Measurements from ENCODE around the gene CSNK1G1.
A peak's percentile ranks its signal among the peaks of the same experiment; 100 is the strongest.

The CSNK1G1 gene

DNA sequence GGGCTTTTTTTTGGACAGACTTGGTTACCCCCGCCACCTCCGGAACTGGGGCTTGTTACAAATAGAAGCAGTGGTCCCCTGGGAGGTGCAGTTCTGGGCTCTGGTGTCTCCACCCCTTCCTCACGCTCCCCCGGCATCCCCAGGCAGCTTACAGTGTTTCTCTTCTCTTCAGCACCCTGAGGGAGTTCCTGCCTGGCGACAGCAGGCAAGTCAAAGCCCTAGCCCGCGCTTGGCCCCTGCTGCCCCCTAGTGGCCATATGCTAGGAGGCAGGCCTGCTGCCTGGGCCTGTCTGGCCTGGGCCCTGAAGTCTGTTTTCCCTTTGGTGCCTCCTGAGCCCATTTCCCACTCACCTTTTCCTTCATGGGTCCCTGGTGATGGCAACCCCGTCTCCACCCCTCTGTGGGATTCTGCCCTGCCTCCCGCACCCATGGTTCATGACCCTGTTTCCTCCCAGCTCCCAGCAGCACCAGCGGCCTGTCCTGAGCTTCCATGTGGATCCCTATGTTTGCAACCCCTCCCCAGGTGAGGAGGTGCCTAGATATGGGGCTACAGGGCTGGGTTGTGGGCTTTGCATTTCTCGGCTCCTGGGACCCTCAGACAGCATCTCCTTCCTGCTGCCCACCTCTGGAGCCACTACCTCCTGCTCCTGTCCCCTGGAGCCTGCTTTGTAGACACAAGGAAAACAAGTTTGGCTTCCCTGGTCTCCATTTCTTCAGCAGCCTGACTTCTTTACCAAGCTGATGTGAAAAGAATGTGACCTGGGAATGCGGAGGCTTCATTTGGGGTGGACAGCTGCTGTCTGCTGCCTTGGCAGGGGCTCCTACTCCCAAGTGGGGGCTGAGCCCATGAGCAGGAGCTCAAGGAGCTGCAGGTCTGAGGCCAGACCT lies 202.2 kb downstream of the CSNK1G1 start:
- peak; percentile 92 for DNase-seq (ENCODE audit: low spot score)

GRCh38 chr15:64152507-64153387 lies 203.2 kb downstream of the CSNK1G1 start:
- DNase-seq (ENCODE audit: low spot score) = peak; percentile 41

DNA sequence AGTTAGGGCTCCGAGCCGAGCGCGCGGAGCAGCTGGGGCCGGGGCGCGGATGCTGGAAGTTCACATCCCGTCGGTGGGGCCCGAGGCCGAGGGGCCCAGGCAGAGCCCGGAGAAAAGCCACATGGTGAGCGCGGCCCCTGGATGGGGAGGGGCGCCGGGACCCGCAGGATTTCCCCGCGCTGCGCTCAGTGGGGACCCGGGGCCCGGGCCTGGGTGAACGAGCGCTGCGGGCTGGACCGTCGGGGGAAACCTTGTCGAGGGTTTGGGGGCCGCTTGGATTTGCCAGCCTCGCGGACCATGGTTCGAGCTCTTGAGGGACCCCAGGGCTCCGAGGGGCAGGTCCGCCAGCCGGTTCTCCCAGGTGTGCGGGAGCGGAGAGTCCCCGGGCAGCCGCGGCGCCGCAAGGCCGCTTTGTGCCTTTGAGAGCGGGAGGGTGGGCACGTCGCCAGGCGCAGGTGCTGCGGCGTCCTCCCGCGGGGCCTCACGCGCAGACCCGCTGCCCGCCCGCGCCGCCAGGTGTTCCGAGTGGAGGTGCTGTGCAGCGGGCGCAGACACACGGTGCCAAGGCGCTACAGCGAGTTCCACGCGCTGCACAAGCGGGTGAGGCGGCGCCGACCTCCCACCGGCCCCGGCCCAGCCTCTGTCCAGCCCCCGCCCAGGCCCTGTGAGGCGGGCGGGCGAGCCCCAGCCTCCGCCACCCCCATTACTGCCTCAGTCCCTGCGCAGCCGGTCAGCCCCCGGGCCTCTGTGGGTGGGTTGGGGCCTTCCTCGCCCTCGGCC lies 204.1 kb downstream of the CSNK1G1 start, which contains the start of gene SNX22:
Gene SNX22, plus strand, starts transcription at position 5 of the 780 bp plus-strand sequence. Its CDS starts 45 bp downstream, at position 50.
- peak; percentile 61 for DNase-seq (ENCODE audit: low spot score)

GRCh38 chr15:64149893-64150578 lies 205.9 kb downstream of the CSNK1G1 start:
- DNase-seq (ENCODE audit: low spot score) = no peak

GRCh38 chr15:64149424-64149823 lies 206.5 kb downstream of the CSNK1G1 start:
- DNase-seq (ENCODE audit: low spot score) = peak; percentile 76

DNA sequence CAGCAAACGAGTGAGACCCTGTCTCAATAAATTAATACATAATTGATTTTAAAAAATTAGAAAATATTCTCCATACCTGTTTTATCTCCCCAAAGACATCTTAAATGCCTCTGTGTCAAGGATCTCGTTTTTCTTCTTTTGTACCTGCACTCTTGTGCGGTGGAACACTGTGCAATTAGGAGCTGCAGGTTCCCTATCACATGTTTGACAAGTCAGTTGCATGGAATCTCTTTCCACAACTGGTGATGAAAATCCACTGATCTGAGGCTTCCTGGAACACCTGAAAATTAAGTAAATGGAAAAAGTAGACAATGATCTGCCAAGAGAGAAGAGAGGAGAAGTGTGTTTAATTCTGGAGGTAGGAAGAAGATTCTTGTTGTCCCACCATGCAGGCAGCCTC lies 207.4 kb downstream of the CSNK1G1 start:
- DNase-seq (ENCODE audit: low spot score) = no peak

GRCh38 chr15:64148168-64148567 lies 207.8 kb downstream of the CSNK1G1 start:
- DNase-seq (ENCODE audit: low spot score) = no peak

DNA sequence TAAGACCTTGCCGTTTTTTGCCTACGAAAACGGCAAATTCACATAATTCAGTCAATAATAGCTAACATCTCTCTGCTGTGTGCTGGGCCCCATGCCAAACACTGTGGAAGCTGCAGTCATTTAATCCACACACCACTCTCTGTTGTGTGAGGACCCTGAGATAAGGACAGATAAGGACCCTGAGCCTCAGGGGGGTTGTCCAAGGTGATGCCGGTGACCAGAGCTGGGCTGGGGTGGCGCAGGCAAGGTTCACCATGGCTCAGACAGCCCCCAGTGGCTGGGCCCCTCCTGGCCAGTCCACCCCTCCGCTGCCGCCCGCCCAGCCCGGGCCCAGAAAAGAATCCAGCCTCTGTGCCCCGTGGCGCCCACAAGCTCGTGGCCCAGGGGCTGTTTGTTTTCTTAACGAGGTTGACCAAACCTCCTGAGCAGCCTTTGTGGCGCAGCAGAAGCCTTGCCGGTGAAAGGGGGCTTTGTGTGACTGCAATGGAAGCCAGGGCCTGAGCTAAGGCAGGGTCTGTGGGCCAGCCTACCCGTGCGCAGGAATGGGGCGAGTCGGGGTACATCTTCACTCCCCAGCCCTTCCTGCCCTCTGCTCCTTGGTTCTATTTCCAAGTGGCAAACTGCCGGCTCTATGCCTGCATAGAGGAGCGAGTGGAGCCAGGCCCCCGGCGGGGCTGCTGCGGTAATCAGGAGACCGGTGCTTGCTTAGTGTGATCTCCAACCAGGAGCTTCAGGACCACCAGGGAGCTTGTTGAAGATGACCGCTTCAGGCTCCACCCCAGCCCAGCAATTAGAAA lies 208.9 kb downstream of the CSNK1G1 start:
- no peak for DNase-seq (ENCODE audit: low spot score)

GRCh38 chr15:64146520-64146884 lies 209.5 kb downstream of the CSNK1G1 start:
- no peak for DNase-seq (ENCODE audit: low spot score)

DNA sequence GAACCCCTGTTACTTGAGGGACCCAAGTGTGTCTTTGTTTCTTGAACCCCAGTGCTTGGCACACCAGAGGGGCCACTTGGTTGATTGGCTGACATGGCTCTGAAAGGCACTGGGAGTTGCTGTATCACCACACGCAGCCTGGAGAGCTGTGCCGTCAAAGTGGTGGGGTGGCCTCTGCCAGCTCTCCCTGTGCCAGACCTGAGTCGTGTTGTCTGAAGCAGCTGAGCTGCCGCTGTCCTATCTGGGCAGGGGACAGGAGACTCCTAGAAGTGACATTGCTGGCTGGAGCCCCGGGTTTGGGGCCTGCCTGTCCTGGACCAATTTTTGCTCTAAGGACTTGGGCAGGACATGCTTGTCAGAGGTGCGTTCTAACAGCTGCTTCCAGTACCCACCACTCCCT lies 209.9 kb downstream of the CSNK1G1 start:
- DNase-seq (ENCODE audit: low spot score) = no peak

- DNase-seq (ENCODE audit: low spot score) = no peak
Measured at GRCh38 chr15:64144565-64145281, 211.2 kb downstream of the CSNK1G1 start.

DNA sequence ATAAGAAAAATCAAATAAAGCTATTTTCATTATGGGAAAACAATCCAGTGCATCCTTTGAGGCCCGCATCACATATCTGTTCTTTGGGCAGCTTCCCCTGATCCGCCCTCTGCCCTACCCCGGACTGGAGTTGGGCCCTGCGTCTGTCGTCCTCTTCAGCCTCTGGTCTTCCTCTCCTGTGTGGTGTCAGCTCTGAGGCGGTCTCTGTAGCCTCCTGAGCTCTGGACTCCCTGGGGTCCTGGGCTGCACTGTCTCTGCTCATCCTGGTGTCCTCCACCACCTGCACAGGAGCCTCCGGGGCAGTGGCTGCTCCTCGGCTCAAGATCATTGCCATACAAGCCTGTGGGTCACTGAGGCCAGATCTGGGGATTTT lies 211.8 kb downstream of the CSNK1G1 start:
- DNase-seq (ENCODE audit: low spot score) = no peak

DNA sequence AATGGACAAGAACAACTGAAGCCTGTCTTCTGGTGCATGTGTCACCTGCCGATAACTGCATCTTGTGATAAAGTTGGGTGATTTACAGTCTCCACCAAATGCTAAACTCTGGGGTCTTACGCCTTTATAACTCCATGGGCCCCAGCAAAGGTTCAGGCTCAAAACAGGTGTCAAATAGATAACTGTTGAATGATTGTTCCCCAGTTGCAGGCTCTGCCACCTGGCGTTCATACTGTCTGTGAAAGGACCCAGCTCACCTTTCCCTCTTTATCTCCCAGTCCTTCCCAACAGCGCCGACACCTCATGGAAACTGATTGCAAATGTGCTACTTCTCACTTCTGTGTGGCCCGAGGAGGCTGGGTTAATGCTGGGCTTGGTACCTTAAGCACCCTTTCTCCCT lies 212.7 kb downstream of the CSNK1G1 start:
- no peak for DNase-seq (ENCODE audit: low spot score)

GRCh38 chr15:64141798-64142512 lies 214.0 kb downstream of the CSNK1G1 start:
- no peak for DNase-seq (ENCODE audit: low spot score)

DNA sequence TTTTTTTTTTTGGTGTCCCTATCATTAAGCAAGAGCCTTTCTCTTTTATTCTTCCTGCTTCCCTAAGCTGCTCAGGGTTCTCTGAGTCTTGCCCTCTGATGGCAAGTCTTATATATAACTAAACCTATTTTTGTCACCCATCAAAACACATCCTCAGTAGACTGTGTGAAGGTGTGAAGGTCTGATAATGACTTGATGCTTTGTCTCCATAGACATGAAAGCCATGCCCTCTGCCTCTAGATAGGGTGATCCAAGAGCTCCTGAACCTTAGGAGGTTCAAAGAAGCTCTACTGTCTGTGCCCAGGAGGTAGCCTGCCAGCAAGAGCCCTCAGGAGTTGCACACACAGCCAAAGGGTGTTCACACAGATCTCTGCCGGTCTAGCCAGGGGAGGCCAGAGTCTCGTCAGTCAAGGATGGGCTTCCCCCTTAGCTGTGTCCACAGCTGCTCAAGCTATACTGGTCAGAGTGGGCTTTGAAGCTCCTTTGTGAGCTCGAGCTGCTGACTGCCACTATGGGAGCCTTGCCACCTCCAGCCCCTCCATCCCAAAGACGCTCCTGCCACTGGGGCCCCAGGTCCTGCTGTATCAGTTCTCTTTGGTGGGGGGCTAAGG lies 217.5 kb downstream of the CSNK1G1 start:
- DNase-seq (ENCODE audit: low spot score) = peak; percentile 64

- peak; percentile 51 for DNase-seq (ENCODE audit: low spot score)
Measured at GRCh38 chr15:64137226-64137833, 218.6 kb downstream of the CSNK1G1 start.

DNA sequence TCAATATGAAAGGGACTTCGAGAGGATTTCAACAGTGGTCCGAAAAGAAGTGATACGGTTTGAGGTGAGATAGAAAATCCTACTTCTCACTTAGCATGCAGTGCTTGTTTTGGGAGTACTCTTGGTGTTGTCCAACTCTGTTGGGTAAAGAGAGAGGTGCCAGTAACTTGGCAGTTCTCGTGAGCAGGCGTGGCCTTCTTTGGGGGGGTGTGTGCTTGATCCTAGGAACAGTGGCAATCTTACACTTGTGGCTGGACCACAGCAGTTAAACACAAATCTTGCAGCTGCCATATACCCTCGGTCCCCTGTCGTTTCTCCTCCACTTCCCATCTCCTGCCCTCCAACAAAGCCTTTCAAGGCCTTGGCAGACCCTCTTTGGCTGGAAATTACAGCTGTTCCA lies 219.6 kb downstream of the CSNK1G1 start:
- DNase-seq (ENCODE audit: low spot score) = peak; percentile 37

DNA sequence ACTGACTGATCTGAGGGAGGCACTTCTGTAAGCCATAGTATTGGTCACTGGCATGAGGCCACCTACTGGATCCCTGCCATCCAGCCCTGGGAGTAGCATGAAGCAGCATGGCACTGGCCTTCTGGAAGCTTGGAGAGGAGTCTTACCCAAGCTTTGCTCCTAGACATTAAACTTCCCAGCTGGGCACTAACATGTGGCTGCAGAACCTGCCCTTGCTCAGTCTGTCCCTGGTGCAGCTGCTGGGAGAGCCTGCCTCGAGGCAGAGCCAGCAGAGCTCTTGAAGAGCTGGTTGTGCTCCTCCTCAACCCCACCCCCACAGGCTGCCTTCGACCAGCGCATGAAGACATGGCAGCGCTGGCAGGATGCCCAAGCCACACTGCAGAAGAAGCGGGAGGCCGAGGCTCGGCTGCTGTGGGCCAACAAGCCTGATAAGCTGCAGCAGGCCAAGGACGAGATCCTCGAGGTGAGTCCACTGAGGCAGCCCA lies 221.6 kb downstream of the CSNK1G1 start:
- DNase-seq (ENCODE audit: low spot score) = peak; percentile 88

All from hematopoietic multipotent progenitor cell treated with erythropoietin and hydrocortisone succinate and interleukin-3 and kit ligand, for 17 days (in vitro differentiated cells).